GM21825 (cell line): Measurements from ENCODE around the gene NPAS3.

Experiments used
- ATAC-seq: cut with Tn5 transposase; IDR thresholded peaks from one replicate; pipeline ENCODE4 v1.9.1; 2021; ENCODE audit warnings: mild to moderate bottlenecking, moderate library complexity; ENCODE audit not compliant: unreplicated experiment

Gene NPAS3

GRCh38 chr14:32940066-32940651 lies 1.5 kb downstream of the NPAS3 start:
- no peak for ATAC-seq

GRCh38 chr14:32940711-32941667 lies 2.3 kb downstream of the NPAS3 start:
- ATAC-seq: no peak

DNA sequence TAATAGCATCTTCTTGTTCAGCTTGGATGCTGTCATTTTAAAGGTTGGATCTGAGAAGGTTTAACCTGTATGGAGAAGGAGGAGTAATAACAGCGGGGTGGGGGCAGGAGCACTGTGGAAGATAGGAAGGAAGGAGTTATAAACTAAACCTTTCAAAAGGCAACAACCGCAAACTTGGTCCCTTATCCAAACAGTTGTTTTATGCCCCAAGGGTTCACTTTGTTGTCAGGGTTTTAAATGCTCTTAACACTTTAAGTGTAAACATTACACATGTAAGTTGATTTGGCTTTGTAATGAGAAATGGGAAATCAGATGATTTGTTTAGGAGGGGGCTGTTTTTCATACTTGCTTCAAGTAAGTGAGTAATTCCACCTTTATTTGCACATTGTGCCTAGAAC lies 3.0 kb downstream of the NPAS3 start:
- no peak for ATAC-seq

- no peak for ATAC-seq
These were observed 8.4 kb downstream of the NPAS3 start for GRCh38 chr14:32947081-32947480.

- no peak for ATAC-seq
These were observed 9.1 kb downstream of the NPAS3 start for GRCh38 chr14:32947792-32948191.

- no peak for ATAC-seq
These were observed 11.9 kb downstream of the NPAS3 start for GRCh38 chr14:32950584-32950983.

- no peak for ATAC-seq
These were observed 28.7 kb downstream of the NPAS3 start for GRCh38 chr14:32967421-32967820.

DNA sequence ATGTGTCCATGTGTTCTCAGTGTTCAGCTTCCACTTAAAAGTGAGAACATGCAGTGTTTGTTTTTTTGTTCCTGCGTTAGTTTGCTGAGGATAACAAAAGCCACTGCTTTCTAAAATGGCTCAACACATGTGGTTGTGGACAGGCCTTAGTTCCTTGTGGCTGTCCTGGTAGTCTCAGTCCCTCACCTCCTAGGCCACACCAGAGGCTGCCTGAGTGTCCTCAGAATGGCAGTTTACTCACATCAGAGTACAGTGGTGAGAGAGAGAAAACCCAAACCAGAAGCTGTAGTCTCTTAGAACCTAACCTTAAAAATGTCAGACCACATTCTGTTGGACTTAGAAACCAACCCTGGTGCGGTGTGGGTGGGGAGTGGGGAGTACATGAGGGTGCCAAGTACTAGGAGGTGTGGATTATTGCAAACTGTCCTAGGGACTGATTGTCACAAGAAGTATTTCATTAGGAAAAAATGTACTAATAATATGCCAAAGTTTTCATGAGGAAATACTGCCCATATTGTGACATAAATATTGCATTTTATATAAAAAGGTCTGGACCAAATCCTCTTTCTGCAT lies 30.4 kb downstream of the NPAS3 start:
- ATAC-seq: no peak

- no peak for ATAC-seq
These were observed 39.2 kb downstream of the NPAS3 start for GRCh38 chr14:32977913-32978312.

GRCh38 chr14:32978691-32979255 lies 40.1 kb downstream of the NPAS3 start:
- no peak for ATAC-seq

GRCh38 chr14:32980178-32980901 lies 41.7 kb downstream of the NPAS3 start:
- no peak for ATAC-seq

DNA sequence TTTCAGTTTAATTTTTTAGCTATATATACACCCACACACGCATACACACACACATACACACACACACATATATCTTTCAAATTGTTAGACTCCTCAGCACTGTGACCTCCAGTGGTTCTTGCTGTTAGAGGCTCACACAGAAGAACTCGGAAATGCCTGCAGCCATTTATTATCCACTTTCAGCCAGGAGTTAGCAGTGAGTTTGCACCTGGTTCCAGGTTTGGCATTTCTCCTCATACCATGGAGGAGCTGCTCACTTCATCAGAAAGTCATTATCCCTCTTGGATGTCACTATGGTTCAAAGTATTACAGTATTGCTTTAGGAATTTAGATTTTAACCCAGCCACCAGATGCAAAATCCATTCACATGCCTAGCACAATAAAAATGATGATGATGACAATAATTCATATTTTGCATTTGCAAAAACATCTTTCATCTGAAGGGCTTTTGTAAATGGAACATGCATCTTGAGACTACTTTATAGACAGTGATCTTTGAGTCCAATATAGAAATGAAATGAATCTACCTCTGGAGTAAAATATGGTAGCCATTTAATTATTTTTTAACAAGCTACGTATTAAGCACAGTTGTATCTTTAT lies 42.3 kb downstream of the NPAS3 start:
- no peak for ATAC-seq

DNA sequence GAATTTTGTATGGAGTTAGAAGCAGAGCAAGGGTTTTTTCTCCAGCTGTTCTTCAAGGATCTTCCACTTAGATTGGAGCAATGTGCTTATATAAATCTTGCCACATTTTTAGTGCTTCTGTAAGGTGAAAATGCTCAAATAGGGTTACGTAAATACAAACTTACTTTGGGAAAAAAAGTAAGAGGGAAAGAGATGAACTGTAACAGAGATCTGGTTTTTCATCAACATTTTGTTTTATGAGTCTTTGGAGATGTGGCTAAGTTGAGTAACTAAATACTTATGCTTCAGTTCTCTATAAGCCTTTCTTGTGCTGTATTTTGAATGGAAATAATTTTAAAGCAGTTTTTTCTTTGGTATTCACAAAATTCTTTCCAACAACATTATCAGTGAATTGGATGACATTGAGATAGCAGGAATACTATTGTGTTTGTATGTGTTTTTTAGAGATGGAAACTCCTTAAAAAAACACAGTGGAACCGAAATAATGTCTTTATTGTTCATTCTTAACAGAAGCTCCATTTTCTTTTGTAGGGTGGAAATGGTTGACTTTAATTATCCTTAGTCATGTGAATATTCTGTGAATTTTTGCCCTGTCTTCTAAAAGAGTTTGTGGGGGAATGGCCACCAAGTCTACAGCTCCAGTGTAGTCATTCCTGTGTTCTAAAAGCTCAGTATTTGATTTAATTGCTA lies 45.7 kb downstream of the NPAS3 start:
- no peak for ATAC-seq

- no peak for ATAC-seq
These were observed 47.2 kb downstream of the NPAS3 start for GRCh38 chr14:32985866-32986265.

GRCh38 chr14:32986791-32987540 lies 48.3 kb downstream of the NPAS3 start:
- ATAC-seq: no peak

- no peak for ATAC-seq
These were observed 53.0 kb downstream of the NPAS3 start for GRCh38 chr14:32991691-32992090.

GRCh38 chr14:32993921-32994320 lies 55.2 kb downstream of the NPAS3 start:
- no peak for ATAC-seq

GRCh38 chr14:32996343-32996742 lies 57.7 kb downstream of the NPAS3 start:
- no peak for ATAC-seq

DNA sequence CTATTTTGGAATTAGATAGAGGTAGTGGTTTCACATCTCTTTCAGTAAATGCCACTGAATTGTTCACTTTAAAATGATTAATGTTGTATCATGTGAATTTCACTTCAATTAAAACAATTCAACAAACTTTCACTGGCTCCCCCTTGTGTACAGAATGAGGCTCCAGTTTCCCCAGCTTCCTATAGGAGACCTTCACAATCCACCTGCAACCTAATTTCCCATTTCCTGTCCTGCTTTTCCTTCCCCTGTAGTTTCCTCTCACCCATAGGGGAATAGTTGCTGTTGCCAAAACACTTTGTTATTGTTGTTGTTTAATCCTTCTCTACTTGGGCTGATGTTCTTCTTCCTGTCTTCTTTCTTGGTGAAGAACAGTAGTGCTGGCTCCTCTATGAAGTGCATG lies 59.8 kb downstream of the NPAS3 start:
- no peak for ATAC-seq
